Islet of Langerhans (tissue), 1 donor: ENCODE measurements around the gene ZDHHC8.

Experiments used
- FAIRE-seq: peaks from one replicate; lab custom pipeline; 2011; peaks lifted over from hg19 to GRCh38; lab: Jason Lieb, UNC

Gene ZDHHC8

DNA sequence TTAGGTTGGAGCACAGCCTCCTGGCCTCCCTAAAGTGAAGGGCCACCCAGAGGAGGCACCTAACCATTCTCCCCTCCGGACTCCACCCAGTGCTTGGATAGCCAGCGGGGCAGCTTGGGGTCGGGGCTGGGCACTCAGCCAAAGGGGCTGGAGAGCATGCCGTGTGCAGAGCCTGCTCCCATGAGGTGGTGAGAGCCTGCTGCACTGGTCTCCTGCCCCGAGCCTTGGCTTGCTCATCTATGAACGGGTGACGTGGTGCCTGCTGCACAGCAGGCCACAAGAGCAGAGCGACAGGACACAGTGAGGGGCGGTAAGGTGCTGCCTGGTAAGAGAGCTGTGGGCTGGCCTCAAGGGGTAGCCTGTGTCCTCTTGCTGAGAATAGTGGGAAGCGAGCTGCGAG, 33.3 kb downstream of the ZDHHC8 start:
- FAIRE-seq, result no peak

DNA sequence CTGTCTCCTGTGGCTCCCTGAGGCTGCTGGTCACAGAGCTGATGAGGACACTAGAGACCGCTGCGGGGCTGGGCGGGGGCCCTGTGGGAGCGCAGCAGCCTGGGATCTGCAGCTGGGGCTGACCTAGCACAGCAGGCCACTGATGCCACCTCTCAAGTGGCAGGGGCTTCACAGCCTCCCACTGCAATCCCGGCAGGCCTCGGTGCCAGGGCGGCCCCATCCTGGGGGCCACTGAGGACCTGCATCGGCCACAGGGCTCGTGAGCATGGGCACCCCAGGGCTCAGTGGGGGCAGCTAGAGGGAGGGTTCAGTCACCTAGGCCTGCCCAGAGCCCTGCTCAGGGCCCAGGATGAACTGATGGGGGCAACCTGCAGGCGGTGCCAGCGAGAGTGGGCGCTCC, 33.8 kb downstream of the ZDHHC8 start:
- no peak for FAIRE-seq

DNA sequence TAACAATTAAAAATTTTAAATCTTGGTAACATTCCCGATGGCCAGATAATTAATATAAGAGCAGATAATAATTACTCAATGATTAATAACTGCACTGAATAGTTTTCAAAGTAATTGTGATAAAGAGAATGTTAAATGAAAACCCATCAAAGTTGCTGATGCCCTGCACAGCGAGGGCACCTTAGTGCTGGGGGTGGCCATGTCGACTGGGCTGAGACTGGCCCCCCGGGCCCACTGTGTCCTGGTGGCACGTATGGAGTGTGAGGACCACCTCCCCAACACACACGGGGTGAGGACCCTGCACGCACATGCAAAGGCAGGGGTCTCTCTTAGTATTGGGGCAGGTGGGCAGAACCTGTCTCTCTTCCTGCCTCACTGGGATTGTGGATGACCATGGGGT, 34.3 kb downstream of the ZDHHC8 start:
- no peak for FAIRE-seq

DNA sequence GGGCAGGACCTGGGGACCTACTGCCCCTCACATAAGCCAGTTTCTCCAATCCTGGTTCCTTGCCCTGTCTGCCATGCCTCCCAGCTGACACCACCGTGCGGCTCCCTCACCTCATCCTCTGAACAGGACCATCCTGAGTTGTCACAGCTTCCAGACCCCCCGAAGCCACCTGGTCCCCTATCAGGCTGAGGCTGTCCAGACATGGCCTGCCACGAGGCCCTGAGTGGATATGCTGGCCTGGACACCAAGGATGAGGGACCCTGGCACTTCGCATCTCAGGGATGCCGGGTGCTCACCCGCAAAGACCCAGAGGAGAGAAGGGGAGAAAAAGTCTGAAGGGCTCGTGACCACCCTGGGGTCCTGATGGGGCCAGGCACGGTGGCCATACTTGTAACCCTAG, 35.1 kb downstream of the ZDHHC8 start:
- FAIRE-seq, result no peak

DNA sequence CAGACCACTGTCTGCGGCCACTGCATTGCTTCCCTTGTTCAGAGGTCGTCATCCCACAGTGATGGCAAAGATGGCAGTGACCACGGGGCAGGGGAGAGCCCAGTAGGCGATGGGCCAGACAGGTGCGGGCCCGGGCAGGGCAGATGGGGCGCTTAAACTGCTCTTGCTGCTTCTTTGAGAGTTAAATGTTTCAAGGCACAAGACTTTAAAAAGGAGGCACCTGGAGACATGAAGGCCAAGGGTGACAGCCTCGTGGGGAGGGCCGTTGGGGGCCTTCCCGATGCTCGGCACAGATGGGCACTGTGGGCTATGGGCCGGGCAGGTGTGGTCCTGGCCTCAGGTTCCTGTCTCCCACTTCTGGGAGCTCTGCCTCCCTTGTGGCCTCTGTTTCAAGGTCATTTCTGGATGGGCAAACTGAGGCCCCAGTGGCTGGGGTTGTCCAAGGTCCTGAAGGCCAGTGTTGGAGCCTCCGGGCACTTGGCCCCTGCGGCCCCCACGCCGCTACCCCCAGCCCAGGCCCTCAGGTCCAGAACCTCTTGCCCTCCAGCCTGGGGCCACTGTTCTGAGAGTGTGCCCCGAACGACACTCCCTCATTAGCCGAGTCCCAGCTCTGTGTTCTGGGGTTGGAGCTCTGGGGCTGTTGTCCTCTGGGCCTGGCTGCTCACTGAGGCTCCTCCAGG, 36.2 kb downstream of the ZDHHC8 start:
- no peak for FAIRE-seq

DNA sequence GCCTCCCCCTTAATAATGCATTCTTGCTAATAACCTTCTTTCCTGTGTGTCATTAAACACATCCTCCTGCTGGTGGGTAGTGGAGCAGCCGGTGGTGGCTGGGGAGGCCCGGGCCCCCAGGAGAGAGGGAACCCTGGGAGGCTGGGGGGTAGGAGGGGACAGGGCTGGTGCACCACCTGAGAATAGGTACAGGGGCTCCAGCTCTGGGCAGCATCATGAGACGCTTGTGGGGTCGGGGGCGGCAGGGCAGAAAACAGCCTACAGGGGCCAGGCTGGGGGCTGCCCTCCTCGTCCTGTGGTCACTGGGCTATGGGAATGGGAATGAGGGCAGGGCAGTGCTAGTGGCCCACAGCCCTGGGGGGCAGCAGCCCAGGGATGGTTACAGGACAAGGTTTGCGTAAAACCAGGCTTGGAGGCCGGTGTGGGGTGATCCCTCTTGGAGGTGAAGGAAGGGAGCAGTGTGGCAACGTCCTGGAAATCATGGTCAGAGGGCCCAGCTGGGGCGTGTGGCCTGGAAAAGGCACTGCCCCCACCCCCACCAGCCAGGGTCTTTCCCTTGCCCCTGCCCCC, 37.7 kb downstream of the ZDHHC8 start:
- no peak for FAIRE-seq

DNA sequence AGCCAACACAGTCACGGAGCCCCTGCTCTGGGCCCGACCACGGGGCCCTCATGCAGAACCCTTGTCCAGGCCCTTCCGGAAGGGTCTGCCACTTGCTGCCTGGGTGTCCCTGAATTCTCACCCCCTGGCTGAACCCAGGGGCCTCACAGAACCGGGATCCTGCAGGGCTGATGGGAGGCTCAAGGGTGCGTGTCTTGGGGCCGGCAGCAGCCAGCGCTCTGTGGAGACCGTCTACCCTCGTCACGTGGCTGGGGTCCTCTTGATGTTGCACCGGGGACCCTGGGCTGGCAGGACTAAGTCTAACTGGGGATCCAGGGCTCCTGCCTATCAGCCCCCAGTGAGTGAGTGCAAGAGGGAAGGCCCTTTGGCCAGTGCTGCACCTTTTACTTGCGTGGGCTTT, 38.6 kb downstream of the ZDHHC8 start:
- FAIRE-seq, result no peak

DNA sequence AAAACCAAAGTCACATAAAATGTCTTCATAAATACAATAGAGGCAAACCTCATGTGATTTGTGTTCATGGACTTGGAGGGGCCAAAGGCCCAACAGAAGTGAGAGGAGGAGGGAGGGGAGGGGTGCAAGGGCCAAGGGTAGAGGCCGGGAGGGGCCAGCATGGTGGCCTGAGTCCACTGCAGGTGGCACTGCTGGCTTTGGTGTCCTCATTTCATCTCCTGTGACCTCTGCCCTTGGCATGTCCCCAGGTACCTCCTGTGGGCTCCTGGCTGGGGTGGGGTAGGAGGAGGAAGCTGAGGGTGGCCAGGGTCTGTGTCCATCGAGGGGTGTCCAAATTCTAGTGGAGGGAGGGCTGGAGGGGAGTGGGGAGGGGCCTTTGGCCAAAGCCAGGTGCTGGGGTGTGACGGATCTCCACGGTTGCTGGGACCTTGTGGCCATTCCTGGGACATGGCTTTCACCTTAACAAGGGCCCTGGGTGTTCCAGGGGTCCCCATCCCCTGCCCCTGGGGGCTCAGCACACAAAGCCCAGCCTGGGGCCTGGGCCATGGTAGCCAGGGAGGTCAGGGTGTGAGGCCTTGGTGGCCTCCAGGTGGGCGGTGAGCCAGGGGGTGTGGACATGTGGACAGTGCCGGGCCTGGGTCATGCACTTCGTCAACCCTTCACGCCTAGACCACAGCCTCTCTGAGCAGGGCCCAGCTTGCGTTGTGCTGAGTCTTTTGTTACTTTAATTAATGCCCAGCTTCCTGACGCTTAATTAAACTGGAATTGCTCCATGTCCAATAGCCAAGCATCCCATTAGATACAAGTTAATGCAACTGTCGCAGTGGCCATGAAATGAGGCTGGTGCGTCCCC, 39.9 kb downstream of the ZDHHC8 start:
- no peak for FAIRE-seq

DNA sequence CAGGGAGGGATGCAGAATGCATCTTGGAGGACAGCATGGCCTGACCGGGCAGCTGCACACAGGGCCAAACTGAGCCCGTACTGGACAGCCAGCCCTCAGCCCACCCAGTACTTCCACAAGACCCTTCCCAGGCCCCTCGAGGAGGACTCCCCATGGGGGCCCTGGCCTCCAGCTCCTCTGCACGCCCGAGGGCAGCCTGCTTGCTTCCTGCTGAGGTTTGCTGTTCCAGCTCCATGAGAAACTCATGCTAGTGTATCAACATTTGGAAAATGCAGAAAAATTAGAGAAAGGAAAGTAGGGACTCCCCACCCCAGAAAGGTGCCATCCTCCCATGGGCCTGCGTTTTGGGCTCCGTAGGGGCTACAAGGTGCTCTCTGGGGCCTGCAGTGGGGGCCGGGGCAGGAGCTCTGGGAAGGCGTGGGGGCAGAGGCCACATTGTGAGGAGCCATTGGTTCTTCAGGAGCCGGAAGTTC, 40.6 kb downstream of the ZDHHC8 start:
- no peak for FAIRE-seq

DNA sequence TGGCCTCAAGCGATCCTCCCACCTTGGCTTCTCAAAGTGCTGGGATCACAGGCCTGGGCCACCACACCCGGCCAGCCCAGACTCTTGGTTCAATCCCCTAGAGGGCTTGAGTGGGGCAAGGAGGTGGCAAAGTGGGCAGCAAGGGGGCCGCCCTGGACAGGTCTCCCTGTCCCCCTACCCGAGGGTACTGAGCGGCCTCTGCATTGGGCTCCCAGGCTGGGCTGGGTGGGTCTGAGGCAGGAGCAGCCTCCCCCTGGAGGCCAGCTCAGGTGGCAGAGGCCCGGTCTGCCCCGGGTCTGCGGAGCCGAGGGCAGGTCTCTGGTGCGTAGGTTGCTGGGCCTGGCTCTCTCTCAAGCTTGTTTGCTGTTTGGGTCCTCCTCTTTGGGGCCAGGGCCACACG, 41.6 kb downstream of the ZDHHC8 start:
- FAIRE-seq, result no peak

DNA sequence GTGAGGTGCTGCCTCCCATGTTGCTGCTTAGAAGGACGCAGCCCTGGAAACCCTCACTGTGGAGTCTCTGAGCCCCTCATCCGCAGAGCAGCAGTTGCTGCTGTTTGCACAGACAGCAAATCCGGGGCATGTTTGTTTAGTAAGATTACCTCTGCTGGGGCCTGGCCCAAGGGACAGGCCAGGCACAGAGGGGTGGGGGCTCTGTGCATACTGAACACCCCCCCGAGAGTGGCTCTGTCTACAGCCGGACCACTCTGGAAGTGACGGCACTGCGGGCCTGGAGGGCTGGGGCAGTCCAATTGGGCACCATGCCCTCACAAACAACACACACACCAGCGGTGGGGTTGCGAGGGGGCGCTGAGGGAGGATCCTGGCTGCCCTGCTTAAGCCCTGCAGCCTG, 42.2 kb downstream of the ZDHHC8 start:
- FAIRE-seq, result no peak

DNA sequence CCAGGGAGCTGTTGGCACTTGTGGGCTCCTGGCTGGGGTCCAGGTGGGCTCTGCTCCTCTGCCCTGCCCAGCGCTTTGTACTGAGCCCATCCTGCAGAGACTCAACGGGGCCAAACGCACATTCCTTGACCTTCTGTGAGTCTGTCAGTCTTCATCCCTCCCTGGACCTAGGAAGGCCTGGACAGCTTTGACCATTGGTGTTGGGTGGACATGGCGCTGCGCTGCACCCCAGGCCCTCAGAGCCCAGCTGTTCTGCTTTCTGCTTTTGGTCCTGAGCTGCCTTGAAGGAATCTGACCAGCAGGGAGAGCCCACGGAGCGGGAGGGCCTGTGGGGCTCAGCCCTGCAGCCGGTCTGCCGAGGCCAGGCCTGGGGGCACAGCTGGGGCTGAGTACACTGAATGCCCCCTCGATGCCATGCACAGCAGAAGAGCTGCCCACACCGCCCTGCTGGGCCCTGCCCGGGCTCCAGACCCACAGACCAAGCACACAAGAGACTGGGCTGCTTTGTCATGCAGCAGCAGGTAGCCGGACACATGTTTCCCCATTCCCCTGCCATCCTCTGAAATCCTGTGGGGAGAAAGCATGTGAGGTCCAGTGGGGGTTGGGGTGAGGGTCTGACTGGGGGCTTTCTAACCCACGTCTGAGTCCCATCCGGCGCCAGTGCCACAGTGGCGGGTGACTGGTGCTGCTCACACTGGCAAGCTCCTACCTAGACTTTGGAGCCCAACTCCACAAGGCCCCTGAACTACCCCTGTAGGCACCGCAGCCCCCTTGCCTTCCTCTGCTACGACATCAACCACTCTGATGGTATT, 43.4 kb downstream of the ZDHHC8 start:
- FAIRE-seq, result no peak

DNA sequence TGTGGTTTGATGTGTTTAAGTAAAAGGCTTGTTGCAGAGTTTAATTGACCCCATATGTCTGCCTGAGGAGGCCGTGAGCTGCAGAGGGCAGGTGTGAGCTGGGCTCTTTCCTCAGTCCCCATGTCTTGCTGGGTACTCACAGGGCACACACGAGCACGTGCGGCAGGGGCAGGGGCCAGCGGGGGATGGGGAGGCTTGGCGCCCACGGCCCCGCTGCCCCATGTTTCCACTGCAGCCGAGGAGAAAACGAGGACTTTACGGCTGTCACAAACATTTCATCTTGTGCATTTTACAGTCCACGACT, 43.9 kb downstream of the ZDHHC8 start:
- FAIRE-seq, result no peak

DNA sequence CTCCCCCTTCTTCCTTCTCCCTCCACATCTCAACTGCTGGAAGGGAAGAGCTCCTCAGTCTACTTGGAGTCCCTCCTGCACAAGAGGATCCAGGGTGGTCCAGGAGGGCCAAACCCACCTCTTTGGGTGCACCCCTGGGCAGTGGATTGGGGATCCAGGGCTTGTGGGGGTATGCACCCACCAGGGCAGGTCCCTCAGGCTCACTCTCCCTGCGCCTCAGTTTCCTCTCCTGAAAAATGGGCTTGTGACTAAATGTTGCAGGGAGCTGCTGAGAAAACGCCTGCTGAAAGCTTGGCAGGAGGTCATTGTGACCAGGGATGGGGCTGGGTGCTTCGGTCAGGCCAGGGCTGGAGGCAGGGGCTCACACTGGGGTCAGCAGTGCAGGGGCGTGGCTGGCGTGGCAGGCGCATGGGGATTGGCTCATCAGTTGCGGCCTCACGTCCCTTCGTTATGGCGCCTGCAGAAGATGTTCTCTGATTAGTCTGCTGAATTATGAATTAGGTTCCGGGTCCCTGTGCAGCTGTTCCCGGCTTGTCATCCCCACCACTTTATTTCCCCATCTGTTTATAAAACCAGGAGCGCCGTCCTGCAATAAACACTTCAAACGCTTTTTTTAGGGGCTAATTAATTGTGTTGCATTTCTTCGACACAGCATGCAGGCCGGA, 44.9 kb downstream of the ZDHHC8 start:
- FAIRE-seq, result no peak

DNA sequence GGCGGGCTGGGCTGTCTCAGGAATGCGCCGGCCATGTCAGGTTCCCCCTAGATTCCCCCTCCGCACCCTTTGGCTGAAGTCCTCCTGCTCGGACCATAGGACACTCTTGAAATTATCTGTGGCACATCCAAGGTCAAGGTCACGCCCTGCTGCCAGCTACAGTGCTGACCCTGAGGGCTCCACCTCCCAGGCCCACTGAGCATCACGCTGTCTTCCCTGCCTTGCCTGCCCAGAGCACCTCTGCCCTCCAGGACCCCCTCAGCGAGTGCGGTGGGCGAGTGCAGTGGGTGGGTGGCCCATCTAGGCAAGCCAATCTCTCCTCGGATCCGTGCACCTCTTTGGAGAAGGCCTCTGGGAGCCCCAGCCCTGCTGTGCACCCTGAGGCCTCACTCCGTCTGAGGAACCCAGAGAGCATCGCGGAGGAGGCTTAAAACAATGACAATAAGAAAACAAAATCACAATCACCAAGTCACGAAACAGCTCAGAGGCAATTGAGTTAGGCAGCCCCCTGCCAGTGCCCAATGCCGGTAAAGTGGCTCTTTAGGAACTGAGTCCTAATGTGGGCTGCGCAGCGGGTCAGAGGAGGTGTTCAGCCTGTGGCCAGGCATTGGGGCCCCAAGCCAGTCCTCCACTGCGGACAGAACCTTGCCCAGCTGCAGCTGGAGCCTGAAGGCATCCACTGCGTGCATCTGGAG, 45.8 kb downstream of the ZDHHC8 start:
- FAIRE-seq, result no peak

DNA sequence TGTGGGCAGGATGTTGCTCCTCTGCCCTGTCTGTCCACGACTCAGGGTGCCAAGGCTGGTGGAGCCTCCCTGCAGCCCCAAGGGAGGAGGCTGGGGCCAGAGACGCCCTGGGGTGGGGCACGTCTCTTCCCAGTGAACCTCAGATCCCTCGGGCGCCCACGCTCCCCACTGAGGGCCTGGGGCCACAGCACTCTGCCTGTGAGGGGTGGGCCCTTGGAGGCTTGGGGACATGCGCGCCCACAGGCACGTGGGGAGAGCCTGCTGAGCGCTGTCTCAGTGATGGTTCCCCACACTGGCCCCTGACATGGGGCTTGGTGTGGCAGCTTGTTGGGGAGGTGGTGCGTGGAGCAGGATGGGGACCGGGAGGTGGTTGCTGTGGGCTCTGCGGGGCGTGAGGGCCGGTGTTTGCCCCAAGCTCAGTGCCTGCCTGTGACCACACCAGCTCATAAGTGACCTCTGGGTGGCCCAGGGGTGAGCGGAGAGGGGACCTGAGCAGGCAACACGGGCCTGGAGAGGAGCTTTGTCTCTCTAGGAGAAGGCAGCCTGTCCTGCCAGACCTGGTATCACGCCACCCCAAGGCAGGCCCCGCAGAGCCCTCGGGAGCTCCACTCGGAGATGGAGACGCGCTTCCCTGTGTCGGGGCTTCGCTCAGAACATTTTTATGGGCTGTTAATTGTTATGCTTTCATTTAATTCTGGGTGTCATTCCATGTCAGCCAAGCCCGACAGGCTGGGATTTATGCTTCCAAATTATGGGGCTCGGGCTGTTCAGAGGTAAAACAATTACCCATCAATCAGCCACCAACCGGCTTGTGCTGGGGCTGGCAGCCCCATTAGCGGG, 46.7 kb downstream of the ZDHHC8 start:
- FAIRE-seq, result no peak

DNA sequence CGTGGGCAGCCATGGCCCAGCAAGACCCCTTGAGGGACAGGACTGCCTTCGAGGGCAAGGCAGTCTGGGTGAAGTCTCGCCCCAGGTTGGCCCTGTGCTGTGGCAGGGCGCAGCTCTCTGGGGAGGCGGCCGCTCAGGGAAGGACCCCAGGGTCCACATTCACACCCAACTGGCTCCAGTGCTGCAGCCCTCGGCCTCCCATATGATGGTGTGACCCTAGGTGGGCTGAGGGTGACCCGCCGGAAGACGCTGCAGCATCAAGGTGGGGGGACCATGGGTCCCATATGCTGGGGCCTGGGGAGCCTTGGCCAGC, 47.3 kb downstream of the ZDHHC8 start:
- no peak for FAIRE-seq

DNA sequence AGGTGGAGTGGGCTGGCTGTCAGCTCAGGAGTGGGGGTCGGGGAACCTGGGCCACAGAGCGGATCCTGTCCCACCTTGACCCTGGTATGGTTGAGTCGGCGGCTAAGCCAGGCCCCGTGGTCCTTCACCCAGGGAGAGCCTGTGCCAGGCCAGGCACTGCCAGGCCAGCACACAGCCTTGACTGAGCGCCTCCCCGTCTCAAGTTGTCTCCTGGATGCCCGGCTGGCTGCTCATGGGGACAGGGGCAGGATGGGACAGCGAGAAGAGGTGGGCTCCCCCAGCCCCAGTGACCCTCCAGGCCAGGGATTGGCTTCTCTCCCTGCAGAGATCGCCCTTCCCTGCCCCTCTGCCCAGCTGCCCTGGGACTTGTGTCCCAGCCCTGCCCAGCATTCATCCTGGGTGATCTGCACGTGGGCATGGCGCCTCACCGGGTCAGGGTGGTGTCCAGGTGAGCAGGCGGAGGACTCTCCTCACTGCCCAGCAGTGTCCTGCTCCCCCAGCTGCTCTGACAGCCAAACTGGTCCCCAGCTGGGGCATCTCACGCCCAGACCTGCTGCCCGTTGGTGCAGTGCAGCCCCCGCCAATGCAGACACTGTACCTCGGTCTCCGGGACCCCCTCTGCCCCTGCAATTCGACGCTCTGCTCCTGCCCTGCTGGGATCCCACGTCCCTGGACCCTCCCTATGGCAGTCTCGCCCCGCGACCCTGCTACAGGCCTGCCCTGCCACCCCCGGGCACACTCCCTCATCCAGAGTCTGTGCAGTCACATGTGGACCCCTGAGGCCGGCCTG, 48.0 kb downstream of the ZDHHC8 start:
- no peak for FAIRE-seq

DNA sequence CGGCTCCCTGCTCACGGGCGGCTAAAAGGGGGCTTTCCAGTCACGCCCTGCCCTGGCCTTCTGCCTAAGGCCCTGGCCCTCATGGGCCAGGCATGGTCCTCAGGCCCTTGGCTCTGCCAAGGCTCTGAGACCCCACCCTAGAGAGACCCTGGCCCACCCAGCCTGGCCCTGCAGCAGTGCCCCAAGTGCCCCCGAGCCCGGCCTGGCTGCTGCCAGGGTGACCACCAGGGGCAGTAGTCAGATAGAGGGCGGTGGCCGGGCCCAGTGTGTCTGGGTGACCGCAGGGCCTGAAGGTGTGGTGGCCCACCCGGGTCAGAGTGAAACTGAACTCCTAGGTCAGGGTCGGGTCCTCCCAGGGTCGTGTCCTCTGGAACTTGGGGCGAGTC, 48.6 kb downstream of the ZDHHC8 start:
- FAIRE-seq, result no peak

DNA sequence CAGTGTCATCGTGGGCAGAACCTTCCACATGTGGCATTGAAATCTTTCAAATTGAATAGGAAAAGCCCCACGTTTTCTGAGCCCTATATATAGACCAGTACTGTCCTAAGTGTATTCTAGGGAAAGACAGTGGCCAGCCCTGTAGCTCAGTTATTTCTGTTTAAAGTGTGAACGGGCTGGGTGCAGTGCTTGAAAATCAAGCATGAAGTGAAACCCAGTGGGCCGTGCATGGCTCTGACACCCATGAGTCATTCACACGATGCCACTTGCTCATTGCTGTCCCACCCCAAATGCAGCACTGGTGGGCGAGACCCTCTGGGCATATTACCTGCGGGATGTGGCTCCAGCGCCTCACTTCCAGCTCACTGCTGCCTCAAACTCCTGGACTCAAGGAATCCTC, 49.0 kb downstream of the ZDHHC8 start:
- no peak for FAIRE-seq
